ENCODE measurements around the gene DPH1.

The DPH1 gene

DNA sequence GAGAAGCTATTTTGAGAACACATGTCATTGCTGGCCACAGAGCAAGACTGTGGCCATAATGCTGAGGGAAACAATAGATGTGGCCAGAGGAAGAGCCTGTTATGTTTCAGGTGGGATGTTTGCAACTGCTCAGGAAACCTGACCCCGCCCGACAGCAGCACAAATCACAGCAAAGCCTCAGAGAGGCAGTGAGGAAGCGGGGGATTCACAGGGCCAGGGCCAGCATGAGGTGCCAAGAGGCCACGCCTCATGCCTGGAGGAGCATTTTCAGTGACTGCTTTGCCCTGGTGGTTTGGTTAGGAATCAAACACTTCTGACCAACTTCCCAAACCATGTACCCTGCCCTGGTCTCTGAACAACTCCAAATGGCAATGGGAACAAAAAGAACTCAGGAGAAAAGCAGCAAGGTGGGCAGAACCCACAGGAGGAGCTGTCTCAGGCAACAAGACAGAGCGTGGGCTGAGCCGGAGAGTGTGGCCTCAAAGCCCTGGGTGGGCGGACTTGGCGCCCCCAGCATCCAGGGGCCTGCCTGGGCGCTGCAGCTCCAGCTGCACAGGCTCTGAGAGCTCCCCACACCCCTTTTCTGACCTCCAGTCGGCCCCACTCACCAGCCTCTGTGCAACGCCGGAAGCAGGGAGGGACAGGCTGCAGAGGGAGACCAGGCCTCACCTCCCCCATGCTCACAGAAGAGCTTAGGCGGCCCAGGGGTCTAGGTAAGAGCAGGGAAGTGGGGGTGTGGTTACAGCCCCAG lies 45.6 kb downstream of the DPH1 start:
- H3K4me1 ChIP-seq (ENCODE audit: low read depth, poor library complexity, severe bottlenecking) = peaks cover 22% of the 10 kb centered on the region
- no peaks in the 10 kb centered on the region for H3K36me3 ChIP-seq (ENCODE audit: insufficient read depth)
- no peak overlapping the region for H3K4me3 ChIP-seq (IDR thresholded peaks at IDR 0.05; ENCODE audit: insufficient read depth, low read depth, low read length)
- H2AFZ ChIP-seq (ENCODE audit: low read depth) = no peak overlapping the region
- H3K27me3 ChIP-seq (ENCODE audit: insufficient read depth, low read depth) = no peaks in the 10 kb centered on the region
- H3K27ac ChIP-seq = no peak overlapping the region
- H3K79me2 ChIP-seq (ENCODE audit: insufficient read depth, low read depth) = no peaks in the 10 kb centered on the region
- TF ChIP-seq, protein P1, sequence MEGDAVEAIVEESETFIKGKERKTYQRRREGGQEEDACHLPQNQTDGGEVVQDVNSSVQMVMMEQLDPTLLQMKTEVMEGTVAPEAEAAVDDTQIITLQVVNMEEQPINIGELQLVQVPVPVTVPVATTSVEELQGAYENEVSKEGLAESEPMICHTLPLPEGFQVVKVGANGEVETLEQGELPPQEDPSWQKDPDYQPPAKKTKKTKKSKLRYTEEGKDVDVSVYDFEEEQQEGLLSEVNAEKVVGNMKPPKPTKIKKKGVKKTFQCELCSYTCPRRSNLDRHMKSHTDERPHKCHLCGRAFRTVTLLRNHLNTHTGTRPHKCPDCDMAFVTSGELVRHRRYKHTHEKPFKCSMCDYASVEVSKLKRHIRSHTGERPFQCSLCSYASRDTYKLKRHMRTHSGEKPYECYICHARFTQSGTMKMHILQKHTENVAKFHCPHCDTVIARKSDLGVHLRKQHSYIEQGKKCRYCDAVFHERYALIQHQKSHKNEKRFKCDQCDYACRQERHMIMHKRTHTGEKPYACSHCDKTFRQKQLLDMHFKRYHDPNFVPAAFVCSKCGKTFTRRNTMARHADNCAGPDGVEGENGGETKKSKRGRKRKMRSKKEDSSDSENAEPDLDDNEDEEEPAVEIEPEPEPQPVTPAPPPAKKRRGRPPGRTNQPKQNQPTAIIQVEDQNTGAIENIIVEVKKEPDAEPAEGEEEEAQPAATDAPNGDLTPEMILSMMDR (conservative IDR thresholded peaks at IDR 0.05; ENCODE audit: low read depth, low read length) = no peak
- H4K20me1 ChIP-seq (ENCODE audit: insufficient read depth) = no peaks in the 10 kb centered on the region
- H3K9ac ChIP-seq = no peak overlapping the region
- peak overlapping the region; percentile 6; the same call in 1 of the 2 replicates for H3K4me2 ChIP-seq

DNA sequence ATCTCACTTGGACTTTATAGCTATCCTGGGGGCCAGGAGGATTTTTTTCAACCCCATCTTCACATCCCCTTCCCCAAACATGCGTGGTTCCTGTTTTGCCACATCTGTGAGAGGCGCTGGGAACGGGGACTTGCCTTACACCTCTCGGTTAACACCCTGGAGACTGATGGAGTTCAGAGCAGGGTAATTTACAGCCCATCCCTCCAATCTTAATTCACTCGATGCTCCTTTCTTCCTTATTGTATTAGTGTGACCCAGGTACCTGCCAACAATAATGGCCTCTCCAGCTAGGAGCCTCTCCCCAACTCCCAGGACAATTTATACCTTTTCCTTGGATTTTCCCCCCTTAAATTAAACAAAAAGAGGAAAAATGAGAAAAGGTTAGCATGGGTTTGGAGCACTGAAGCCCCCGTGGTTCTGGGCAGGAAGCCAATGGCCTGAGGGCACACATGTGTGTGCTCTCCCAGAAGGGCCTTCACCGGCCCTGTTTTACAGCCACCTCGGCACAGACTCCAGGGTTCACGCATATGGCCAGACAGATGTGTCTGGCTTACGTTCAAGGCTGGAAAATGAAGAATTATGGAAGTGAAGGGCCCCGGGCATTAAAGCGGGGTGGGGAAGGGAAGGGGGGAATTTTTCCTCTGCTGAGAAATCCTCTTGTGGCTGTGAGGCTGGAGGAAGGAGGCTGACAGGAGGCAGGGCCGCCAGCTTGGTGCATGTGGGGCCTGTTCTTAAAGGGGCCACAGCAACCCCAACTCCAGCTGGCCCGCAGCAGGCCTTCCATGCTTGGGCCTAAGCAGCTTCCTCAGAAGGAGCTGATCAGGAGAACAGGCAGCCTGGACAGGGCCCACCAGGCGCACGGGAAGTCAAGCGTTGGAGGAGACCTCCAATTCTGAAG lies 46.4 kb downstream of the DPH1 start:
- TF ChIP-seq, protein P1 (conservative IDR thresholded peaks at IDR 0.05; ENCODE audit: low read depth, low read length) = no peak
- no peaks in the 10 kb centered on the region for H3K27me3 ChIP-seq (ENCODE audit: insufficient read depth, low read depth)
- H2AFZ ChIP-seq (ENCODE audit: low read depth) = no peak overlapping the region
- no peaks in the 10 kb centered on the region for H4K20me1 ChIP-seq (ENCODE audit: insufficient read depth)
- H3K36me3 ChIP-seq (ENCODE audit: insufficient read depth) = no peaks in the 10 kb centered on the region
- H3K27ac ChIP-seq = no peak overlapping the region
- no peak overlapping the region for H3K4me3 ChIP-seq (IDR thresholded peaks at IDR 0.05; ENCODE audit: insufficient read depth, low read depth, low read length)
- no peak overlapping the region for H3K4me2 ChIP-seq
- peaks cover 14% of the 10 kb centered on the region for H3K4me1 ChIP-seq (ENCODE audit: low read depth, poor library complexity, severe bottlenecking)
- no peak overlapping the region for H3K9ac ChIP-seq
- no peaks in the 10 kb centered on the region for H3K79me2 ChIP-seq (ENCODE audit: insufficient read depth, low read depth)

DNA sequence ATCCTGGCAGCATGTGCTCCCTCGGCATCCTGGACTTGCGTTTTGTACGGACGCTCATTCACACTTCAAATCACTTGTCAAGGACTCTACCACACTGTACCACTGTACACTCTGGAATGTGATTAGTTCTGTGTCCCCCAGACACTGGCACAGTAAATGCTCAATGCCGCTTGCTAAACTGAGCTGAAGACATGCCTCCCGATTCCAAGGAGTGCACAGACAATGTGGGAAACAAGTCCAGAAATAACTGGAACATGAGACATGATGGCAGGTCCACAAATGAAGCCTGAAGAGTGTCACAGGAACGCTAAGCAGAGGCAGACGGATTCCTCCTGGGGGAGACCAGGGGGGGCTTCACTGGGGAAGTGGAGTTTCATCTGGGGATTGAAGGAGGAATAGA lies 47.1 kb downstream of the DPH1 start:
- Histone ChIP-seq H3K27ac (no peak overlapping the region), H4K20me1 (ENCODE audit: insufficient read depth) (no peaks in the 10 kb centered on the region), H3K9ac (no peak overlapping the region), H3K4me1 (ENCODE audit: low read depth, poor library complexity, severe bottlenecking) (peaks cover 7% of the 10 kb centered on the region), H3K27me3 (ENCODE audit: insufficient read depth, low read depth) (no peaks in the 10 kb centered on the region), H3K4me2 (no peak overlapping the region), H3K4me3 (IDR thresholded peaks at IDR 0.05; ENCODE audit: insufficient read depth, low read depth, low read length) (no peak overlapping the region), H2AFZ (ENCODE audit: low read depth) (no peak overlapping the region), H3K36me3 (ENCODE audit: insufficient read depth) (no peaks in the 10 kb centered on the region), H3K79me2 (ENCODE audit: insufficient read depth, low read depth) (no peaks in the 10 kb centered on the region)
- TF ChIP-seq, protein P1 (conservative IDR thresholded peaks at IDR 0.05; ENCODE audit: low read depth, low read length) = no peak

DNA sequence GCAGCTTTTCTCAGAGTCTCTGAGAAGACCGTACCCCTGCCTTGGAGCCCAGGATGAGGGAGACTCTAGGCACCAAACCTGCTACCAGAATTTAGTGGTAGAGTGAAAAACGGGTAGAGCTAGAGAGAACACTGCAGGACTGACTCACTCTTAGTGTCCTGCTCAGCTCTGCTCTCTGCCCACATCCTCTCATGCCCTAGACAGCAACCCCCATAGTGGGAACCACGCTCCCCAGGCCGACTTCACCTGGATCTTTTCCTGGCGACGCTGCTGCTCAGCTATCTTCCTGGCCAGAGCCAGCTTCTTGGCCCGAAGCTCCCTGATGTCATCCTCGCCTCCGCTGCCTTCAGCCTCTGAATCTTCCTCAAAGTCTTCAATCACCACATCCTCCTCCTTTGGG lies 51.6 kb downstream of the DPH1 start:
- H3K27me3 ChIP-seq (ENCODE audit: insufficient read depth, low read depth) = no peaks in the 10 kb centered on the region
- H3K4me1 ChIP-seq (ENCODE audit: low read depth, poor library complexity, severe bottlenecking) = peaks cover 14% of the 10 kb centered on the region
- H3K79me2 ChIP-seq (ENCODE audit: insufficient read depth, low read depth) = no peaks in the 10 kb centered on the region
- TF ChIP-seq, protein P1 (conservative IDR thresholded peaks at IDR 0.05; ENCODE audit: low read depth, low read length) = no peak
- no peak overlapping the region for H3K4me3 ChIP-seq (IDR thresholded peaks at IDR 0.05; ENCODE audit: insufficient read depth, low read depth, low read length)
- no peak overlapping the region for H3K27ac ChIP-seq
- H3K9ac ChIP-seq = no peak overlapping the region
- no peak overlapping the region for H2AFZ ChIP-seq (ENCODE audit: low read depth)
- no peaks in the 10 kb centered on the region for H4K20me1 ChIP-seq (ENCODE audit: insufficient read depth)
- H3K36me3 ChIP-seq (ENCODE audit: insufficient read depth) = no peaks in the 10 kb centered on the region
- no peak overlapping the region for H3K4me2 ChIP-seq
